ENCODE data around the gene LPP.

LPP gene

GRCh38 chr3:188286087-188286513 lies 132.1 kb downstream of the LPP start:
- Histone ChIP-seq H3K9me3 (ENCODE audit: insufficient read depth, low read length) (no peaks in the 10 kb centered on the region), H2AFZ (ENCODE audit: low read depth, low read length, severe bottlenecking) (no peak overlapping the region), H4K20me1 (ENCODE audit: low read depth, low read length) (no peaks in the 10 kb centered on the region), H3F3A (ENCODE audit: insufficient read depth) (no peaks in the 10 kb centered on the region), H3K9me2 (replicated peaks; ENCODE audit: insufficient read depth, low read length) (no peaks in the 10 kb centered on the region), H3K4me2 (ENCODE audit: low read depth, low read length, poor library complexity, severe bottlenecking) (no peak overlapping the region), H3K9ac (ENCODE audit: low read length) (no peak overlapping the region), H3K27ac (ENCODE audit: low read depth, low read length) (no peak overlapping the region), H3K79me2 (ENCODE audit: insufficient read depth, low read length) (no peaks in the 10 kb centered on the region), H3K36me3 (ENCODE audit: low read length) (no peaks in the 10 kb centered on the region), H3K4me3 (ENCODE audit: insufficient read depth, low read length, poor library complexity, severe bottlenecking) (no peak overlapping the region), H3K27me3 (ENCODE audit: low read length) (no peaks in the 10 kb centered on the region)
- TF ChIP-seq EZH2phosphoT487 (conservative IDR thresholded peaks at IDR 0.05; ENCODE audit: low read length): no peak

- no peak for TF ChIP-seq CTCF (IDR thresholded peaks at IDR 0.05; ENCODE audit: insufficient read depth, low read length, poor library complexity, severe bottlenecking)
- no peak for TF ChIP-seq EZH2phosphoT487 (conservative IDR thresholded peaks at IDR 0.05; ENCODE audit: low read length)
- Histone ChIP-seq H3F3A (ENCODE audit: insufficient read depth) (no peaks in the 10 kb centered on the region), H3K9me2 (replicated peaks; ENCODE audit: insufficient read depth, low read length) (no peaks in the 10 kb centered on the region), H3K79me2 (ENCODE audit: insufficient read depth, low read length) (no peaks in the 10 kb centered on the region), H3K4me3 (ENCODE audit: insufficient read depth, low read length, poor library complexity, severe bottlenecking) (no peak overlapping the region), H3K9me3 (ENCODE audit: insufficient read depth, low read length) (no peaks in the 10 kb centered on the region), H3K36me3 (ENCODE audit: low read length) (no peaks in the 10 kb centered on the region), H3K4me2 (ENCODE audit: low read depth, low read length, poor library complexity, severe bottlenecking) (no peak overlapping the region), H2AFZ (ENCODE audit: low read depth, low read length, severe bottlenecking) (no peak overlapping the region), H3K9ac (ENCODE audit: low read length) (no peak overlapping the region), H4K20me1 (ENCODE audit: low read depth, low read length) (no peaks in the 10 kb centered on the region), H3K27ac (ENCODE audit: low read depth, low read length) (no peak overlapping the region), H3K27me3 (ENCODE audit: low read length) (no peaks in the 10 kb centered on the region)
These were observed 133.4 kb downstream of the LPP start for GRCh38 chr3:188287339-188287738.

- no peak overlapping the region for H3K4me2 ChIP-seq (ENCODE audit: low read depth, low read length, poor library complexity, severe bottlenecking)
- H3K9ac ChIP-seq (ENCODE audit: low read length): no peak overlapping the region
- no peaks in the 10 kb centered on the region for H3K79me2 ChIP-seq (ENCODE audit: insufficient read depth, low read length)
- H3K27ac ChIP-seq (ENCODE audit: low read depth, low read length): no peak overlapping the region
- no peaks in the 10 kb centered on the region for H3F3A ChIP-seq (ENCODE audit: insufficient read depth)
- H3K4me3 ChIP-seq (ENCODE audit: insufficient read depth, low read length, poor library complexity, severe bottlenecking): no peak overlapping the region
- no peaks in the 10 kb centered on the region for H3K9me2 ChIP-seq (replicated peaks; ENCODE audit: insufficient read depth, low read length)
- no peaks in the 10 kb centered on the region for H3K36me3 ChIP-seq (ENCODE audit: low read length)
- H2AFZ ChIP-seq (ENCODE audit: low read depth, low read length, severe bottlenecking): no peak overlapping the region
- no peaks in the 10 kb centered on the region for H3K9me3 ChIP-seq (ENCODE audit: insufficient read depth, low read length)
- no peaks in the 10 kb centered on the region for H4K20me1 ChIP-seq (ENCODE audit: low read depth, low read length)
- no peaks in the 10 kb centered on the region for H3K27me3 ChIP-seq (ENCODE audit: low read length)
- TF ChIP-seq CTCF (IDR thresholded peaks at IDR 0.05; ENCODE audit: insufficient read depth, low read length, poor library complexity, severe bottlenecking): no peak
- no peak for TF ChIP-seq EZH2phosphoT487 (conservative IDR thresholded peaks at IDR 0.05; ENCODE audit: low read length)
These were observed 134.0 kb downstream of the LPP start for GRCh38 chr3:188287762-188288505.

GRCh38 chr3:188292251-188292650 lies 138.3 kb downstream of the LPP start:
- no peak overlapping the region for H2AFZ ChIP-seq (ENCODE audit: low read depth, low read length, severe bottlenecking)
- no peaks in the 10 kb centered on the region for H3K79me2 ChIP-seq (ENCODE audit: insufficient read depth, low read length)
- H3K9ac ChIP-seq (ENCODE audit: low read length): no peak overlapping the region
- no peaks in the 10 kb centered on the region for H3K36me3 ChIP-seq (ENCODE audit: low read length)
- H3K9me2 ChIP-seq (replicated peaks; ENCODE audit: insufficient read depth, low read length): no peaks in the 10 kb centered on the region
- no peak overlapping the region for H3K4me3 ChIP-seq (ENCODE audit: insufficient read depth, low read length, poor library complexity, severe bottlenecking)
- no peaks in the 10 kb centered on the region for H3K9me3 ChIP-seq (ENCODE audit: insufficient read depth, low read length)
- H4K20me1 ChIP-seq (ENCODE audit: low read depth, low read length): no peaks in the 10 kb centered on the region
- no peak for TF ChIP-seq CTCF (IDR thresholded peaks at IDR 0.05; ENCODE audit: insufficient read depth, low read length, poor library complexity, severe bottlenecking)
- TF ChIP-seq EZH2phosphoT487 (conservative IDR thresholded peaks at IDR 0.05; ENCODE audit: low read length): no peak
- H3K27me3 ChIP-seq (ENCODE audit: low read length): no peaks in the 10 kb centered on the region
- H3K4me2 ChIP-seq (ENCODE audit: low read depth, low read length, poor library complexity, severe bottlenecking): no peak overlapping the region
- no peaks in the 10 kb centered on the region for H3F3A ChIP-seq (ENCODE audit: insufficient read depth)
- no peak overlapping the region for H3K27ac ChIP-seq (ENCODE audit: low read depth, low read length)

Data from SU-DHL-6 (cell line).